GM21529 (cell line): ENCODE data around the gene NHSL2.
"Not testable (repeated sequence)": the region's sequence is repeated elsewhere in the genome, so short reads cannot be mapped to it uniquely, and the experiment has no call there.

ENCODE experiments used
- ATAC-seq: cut with Tn5 transposase; IDR thresholded peaks from one replicate; pipeline ENCODE4 v1.9.1; 2021; ENCODE audit not compliant: unreplicated experiment

Gene NHSL2

GRCh38 chrX:71922686-71923085 is 12.0 kb downstream of the NHSL2 start:
- ATAC-seq, result no peak

GRCh38 chrX:71923516-71923915 is 12.9 kb downstream of the NHSL2 start:
- no peak for ATAC-seq

GRCh38 chrX:71927040-71927439 is 16.4 kb downstream of the NHSL2 start:
- ATAC-seq, result no peak

- ATAC-seq, result no peak
Measured at GRCh38 chrX:71928856-71929255, 18.2 kb downstream of the NHSL2 start.

DNA sequence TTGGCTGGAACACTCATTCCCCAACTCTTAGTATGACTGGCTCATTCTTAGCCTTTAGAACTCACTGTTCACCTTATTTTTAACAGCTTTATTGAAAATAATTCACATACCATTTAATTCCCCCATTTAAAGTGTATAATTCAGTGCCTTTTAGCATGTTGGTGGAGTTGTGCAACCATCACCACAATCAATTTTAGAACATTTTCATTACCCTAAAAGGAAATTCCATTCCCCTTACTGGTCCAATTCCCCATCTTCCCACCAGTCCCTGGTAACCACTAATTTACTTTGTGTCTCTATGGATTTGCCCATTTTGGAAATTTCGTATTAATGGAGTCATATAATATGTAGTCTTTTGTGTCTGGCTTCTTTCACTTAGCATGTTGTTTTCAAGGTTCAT is 19.7 kb downstream of the NHSL2 start:
- ATAC-seq, result no peak

GRCh38 chrX:71935476-71935875 is 24.8 kb downstream of the NHSL2 start:
- no peak for ATAC-seq

- ATAC-seq, result no peak
Measured at GRCh38 chrX:71936632-71937031, 26.0 kb downstream of the NHSL2 start.

- ATAC-seq, result no peak
Measured at GRCh38 chrX:71938371-71938770, 27.7 kb downstream of the NHSL2 start.

- no peak for ATAC-seq
Measured at GRCh38 chrX:71941145-71941544, 30.5 kb downstream of the NHSL2 start.

GRCh38 chrX:71941776-71942175 is 31.1 kb downstream of the NHSL2 start:
- no peak for ATAC-seq

GRCh38 chrX:71944369-71944768 is 33.7 kb downstream of the NHSL2 start:
- ATAC-seq, result no peak

DNA sequence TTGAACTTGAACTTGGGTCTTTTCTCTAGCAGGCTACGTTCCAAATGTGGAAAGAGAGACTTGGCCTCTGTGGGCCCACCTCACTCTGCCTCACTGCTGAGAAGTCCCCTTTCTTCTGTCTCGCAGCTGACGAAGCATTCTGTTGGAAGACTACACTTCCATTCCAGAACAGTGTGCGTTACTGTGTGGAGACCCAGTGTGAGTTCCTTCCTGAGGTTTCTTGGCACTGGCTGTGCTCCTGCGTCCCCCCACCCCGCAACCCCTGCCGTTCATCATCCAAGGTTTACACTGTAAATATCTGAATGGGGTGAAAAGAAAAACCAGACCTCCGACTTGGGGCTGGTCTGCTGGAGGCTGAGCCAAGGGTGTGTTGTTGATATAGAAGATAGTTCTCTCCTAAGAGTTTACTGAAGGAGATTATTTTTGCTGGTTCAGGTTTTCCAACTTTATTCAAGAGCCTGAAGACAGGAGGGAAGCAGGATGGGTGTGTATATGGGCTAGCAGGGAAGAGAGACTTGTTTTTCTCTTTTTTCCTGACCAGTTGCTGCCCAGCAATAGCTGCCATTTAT is 34.7 kb downstream of the NHSL2 start:
- ATAC-seq, result no peak

GRCh38 chrX:71949363-71949762 is 38.7 kb downstream of the NHSL2 start:
- no peak for ATAC-seq

DNA sequence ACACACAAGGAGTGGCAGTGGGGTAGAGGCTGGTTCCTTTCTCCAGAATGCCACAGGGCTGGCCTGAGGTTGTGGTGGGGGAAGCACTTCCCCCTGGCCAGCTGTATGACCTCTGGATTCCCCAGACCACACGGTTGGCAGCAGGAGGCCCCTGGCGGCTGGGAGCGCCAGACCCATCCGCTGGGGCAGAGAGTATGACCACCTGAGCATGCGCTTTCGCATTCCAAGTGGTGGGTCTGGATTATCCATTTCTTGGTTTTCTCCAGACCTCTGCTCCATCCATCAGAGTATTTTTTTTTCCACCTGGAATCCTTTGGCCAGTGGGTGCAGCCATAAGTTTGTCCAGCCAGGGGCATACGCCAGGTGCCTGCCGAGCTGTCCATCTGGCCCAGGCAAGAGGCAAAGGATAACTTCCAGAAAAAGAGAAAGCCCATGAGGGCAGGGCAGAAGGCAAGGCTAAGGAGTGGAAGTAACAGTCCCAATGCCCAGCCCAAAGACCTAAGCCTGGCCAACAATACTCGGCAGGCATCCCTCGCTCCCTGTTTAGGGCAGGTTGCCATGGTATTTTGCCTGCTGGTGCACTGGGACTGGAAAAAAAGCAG is 39.3 kb downstream of the NHSL2 start:
- no peak for ATAC-seq

GRCh38 chrX:71953391-71953790 is 42.7 kb downstream of the NHSL2 start:
- ATAC-seq, result no peak

GRCh38 chrX:71953946-71954345 is 43.3 kb downstream of the NHSL2 start:
- ATAC-seq, result no peak

DNA sequence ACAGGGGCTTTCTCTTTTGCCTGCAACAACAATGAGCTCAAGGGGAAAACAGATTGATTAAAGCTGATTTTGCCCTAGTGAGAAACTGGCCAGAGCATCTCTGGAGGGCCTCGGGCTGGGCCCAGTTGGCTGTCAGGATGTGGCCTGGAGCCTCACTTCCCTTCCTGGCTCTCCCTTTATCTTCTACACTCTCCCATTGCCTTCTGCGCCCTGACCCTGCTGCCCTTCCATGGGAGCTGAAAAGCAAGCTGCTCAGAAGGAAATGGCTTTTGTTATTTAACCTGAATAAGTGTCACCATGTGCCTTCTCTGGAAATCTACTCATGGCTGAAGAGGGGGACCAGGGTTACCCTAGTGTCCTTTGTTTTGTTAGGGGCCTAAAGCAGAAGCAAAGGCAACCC is 43.8 kb downstream of the NHSL2 start:
- ATAC-seq, result no peak

DNA sequence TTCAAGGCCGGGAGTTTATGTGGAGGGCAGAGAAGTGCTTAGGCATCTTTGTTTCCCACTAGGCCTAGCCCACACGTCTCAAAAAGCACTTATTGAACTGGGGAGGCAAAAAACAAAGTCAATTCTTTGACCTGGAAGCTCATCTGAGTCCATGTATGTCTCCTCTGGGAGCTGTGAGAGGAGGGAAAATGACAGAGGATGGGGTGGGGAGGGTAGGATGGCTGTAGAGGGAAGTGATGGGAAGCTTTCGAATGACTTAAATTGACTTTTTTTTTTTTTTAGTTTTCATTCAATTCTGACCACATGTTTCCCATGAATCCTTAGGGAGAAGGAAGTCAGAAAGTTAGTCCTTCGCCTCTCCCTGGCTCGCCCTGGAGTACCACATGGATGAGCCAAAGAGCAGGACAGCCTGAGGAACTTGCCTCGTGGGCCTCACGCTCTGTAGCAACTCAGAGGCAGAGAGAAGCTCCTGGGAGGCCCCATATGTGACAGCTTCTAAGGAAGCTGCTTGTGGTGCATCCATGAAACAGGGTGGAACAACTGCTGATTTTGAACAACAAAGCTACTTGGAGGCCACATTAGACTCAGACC is 45.0 kb downstream of the NHSL2 start:
- no peak for ATAC-seq

DNA sequence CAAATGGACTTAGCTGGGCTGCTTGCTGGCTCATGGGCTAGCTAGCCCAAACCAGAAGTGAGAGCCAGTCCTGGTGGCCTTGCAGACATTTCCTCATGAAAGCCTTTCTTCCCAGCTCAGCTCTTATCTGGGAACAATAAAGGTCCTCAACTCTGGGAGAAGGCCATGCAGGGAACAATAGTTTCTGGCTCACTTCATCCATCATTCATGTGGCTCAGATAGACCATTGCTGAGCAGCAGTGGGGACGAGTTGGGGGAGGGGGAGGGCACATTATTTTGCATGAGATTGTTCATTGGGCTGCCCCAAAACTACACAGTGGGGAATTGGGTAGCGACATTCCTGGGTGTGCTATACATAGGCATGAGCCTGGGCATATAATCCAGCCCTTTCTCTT is 47.6 kb downstream of the NHSL2 start:
- no peak for ATAC-seq

GRCh38 chrX:71964184-71964583 is 53.5 kb downstream of the NHSL2 start:
- not testable (repeated sequence) for ATAC-seq

DNA sequence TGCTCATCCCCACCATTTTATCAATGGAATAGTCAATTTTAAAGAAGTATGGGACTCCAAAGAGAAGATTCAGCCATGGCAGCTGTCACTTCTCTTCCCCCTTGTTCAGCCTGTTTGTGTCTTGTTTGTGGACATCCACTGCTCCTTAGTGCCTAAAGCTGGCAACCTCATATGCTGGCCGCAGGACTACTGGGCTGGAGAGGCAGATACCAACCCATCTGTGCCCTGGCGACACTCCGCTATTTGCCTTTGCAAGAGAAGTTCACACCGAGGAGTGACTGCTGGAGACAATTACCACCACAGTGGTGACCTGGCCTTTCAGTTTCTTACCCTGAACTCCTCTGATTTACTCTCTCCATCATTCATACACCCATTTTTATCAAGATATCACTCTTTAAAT is 64.3 kb downstream of the NHSL2 start:
- ATAC-seq, result no peak

- ATAC-seq, result no peak
Measured at GRCh38 chrX:71976753-71977152, 66.1 kb downstream of the NHSL2 start.

DNA sequence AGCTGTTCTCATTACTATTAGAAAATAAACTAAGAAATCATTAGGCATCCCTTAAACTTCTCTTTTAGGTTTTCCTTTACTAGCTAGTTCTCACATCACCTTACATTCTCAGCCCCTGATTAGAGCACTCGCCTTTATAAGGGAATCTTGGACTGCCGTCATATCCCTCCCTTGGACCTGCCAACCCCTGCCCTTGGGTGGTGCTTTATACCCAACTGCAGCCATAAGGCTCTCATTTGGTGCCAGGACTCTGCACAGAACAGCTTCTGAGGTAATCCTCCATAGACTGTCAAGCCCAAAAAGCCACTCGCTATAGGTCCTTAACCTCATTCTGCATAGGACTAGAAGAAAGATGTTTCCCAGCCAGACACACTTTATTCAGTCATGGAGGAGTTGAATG is 67.5 kb downstream of the NHSL2 start:
- ATAC-seq, result no peak
